Fibroblast of villous mesenchyme (primary cell): ENCODE measurements around the gene TMEM86A. TPM values are rescaled to one million over a fixed set of nuclear protein-coding genes. Genes with fewer than 3 reads are reported as not detected.

Source experiments
- DNase-seq: peaks from one replicate; pipeline ENCODE4 v3.0.0-alpha.2; 2010; ENCODE audit warnings: low read depth
- H3K4me3 ChIP-seq: 2 replicates; pipeline ENCODE4 v1.5.1; 2011; ENCODE audit warnings: low read depth, mild to moderate bottlenecking, low read length
- total RNA-seq: library from RNA; depleted of rRNA; stranded (reverse); fragments of >200 nt; gene quantifications from 2 replicates; pipeline ENCODE4 v1.2.3, GENCODE V29; 2012
- TF ChIP-seq, protein P1 (sequence below): IDR thresholded peaks from 2 replicates; pipeline ENCODE4 v1.5.1; 2012; ENCODE audit warnings: low read depth, mild to moderate bottlenecking, low read length; ENCODE audit not compliant: insufficient read depth

Gene TMEM86A
- total RNA-seq, 1 donor: 0.43 TPM

DNA sequence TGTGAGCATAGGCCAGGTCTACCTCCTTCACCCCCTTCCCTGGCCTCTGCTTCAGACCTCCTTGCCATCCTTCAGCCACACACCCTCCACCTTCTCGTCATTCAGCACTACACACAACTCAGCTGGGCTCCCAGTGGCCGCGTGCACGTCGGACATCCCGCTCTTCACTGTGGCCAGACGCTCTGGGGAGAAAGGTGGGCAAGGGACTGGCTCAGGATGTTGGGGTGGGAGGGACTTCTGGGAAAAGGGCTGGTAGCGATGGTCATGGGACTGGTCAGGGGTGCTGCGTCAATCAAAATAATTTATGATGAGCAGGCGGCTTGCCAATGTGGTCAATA is 15.8 kb downstream of the TMEM86A start:
- no peak overlapping the region for H3K4me3 ChIP-seq
- TF ChIP-seq, protein P1, sequence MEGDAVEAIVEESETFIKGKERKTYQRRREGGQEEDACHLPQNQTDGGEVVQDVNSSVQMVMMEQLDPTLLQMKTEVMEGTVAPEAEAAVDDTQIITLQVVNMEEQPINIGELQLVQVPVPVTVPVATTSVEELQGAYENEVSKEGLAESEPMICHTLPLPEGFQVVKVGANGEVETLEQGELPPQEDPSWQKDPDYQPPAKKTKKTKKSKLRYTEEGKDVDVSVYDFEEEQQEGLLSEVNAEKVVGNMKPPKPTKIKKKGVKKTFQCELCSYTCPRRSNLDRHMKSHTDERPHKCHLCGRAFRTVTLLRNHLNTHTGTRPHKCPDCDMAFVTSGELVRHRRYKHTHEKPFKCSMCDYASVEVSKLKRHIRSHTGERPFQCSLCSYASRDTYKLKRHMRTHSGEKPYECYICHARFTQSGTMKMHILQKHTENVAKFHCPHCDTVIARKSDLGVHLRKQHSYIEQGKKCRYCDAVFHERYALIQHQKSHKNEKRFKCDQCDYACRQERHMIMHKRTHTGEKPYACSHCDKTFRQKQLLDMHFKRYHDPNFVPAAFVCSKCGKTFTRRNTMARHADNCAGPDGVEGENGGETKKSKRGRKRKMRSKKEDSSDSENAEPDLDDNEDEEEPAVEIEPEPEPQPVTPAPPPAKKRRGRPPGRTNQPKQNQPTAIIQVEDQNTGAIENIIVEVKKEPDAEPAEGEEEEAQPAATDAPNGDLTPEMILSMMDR: no peak
- DNase-seq: no peak

DNA sequence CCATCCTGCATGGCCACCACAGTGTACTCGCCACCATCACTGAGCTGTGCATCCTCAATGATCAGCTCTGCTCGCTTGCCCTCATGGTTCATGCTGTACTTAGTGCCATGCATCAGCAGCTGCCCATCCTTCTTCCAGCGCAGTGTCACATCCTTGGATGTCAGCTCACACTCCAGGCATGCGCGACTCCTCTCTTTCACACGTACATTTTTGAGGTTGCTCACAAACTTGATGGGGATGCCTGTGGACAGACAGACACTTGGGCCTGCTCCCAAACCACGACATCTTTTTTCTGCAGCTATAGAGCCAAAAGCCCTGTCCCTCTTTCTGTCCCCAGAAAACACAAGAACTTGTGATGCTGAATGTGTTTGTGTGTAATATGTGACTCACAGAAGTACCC is 16.9 kb downstream of the TMEM86A start:
- no peak overlapping the region for H3K4me3 ChIP-seq
- TF ChIP-seq, protein P1: no peak
- no peak for DNase-seq

DNA sequence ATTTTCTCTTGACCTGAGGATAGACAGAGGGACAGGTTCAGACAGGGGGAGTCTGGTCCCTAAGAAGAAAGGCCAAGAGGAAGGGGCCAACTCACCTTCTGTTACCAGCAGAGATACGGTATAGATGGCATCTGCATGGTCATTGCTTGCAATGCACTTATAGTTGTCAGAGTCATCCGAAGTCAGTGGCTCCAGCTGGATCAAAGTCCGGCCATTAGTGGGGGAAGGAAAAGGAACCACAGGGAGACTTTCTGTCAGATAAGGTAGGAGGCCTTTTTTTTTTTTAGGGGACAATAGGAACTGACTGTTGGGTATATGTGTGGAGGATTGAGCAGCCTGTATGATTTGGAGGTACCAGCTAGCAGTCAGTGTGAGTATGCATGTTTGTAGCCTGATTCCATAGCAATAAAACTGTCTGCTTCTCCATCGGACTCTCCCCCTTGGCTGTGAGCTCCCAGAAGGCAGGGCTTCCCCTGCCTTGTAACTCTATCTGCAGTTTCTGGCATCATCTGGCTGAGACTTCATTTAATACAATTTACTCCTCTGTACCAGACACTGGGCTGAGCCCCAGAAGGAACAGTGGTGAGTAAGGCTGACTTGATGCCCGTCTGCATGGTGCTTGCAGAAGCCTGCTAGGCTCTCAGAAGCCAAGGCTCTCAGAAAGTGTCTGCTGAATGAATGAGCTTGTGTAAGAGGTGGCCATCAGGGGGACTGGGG is 21.7 kb downstream of the TMEM86A start:
- TF ChIP-seq, protein P1: no peak
- H3K4me3 ChIP-seq: no peak overlapping the region
- no peak for DNase-seq

DNA sequence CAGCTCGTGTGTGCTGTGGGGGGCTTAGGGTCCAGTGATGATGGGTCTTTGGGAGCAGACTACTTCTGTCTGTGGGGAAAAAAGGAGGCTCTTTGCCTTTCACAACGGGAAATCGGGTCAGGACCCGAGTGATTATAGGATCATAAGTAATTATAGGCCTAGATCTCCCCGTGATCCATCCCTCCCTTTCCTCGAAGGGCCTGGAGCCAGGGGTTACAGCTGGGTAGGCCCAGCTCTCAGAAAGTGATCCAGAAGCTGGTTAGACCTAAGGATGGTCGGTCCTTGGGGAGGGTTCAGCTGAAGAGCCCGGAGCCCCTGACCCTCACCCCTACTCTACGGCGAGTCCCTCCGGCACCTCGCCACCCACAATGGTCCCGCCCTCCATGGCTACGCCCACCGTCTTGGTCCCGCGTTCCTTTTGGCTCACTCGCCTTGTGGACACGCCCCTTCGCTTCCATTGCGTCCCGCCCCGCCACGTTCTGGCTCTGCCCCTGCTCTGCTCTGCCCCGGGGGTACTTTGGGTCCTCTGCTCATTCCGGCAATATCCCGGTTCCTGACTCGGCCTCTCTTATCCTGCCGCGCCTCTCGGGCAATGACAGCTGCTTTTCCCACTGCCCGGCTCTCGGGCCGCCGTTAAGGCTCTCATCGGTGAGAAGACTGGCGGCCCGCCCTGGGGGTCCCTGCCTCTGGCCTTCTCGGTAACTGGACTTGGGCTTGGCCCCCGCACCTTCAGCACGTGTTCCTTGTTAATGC is 22.4 kb downstream of the TMEM86A start:
- DNase-seq: peak; percentile 48
- H3K4me3 ChIP-seq: peak overlapping the region; percentile 65
- TF ChIP-seq, protein P1: no peak

DNA sequence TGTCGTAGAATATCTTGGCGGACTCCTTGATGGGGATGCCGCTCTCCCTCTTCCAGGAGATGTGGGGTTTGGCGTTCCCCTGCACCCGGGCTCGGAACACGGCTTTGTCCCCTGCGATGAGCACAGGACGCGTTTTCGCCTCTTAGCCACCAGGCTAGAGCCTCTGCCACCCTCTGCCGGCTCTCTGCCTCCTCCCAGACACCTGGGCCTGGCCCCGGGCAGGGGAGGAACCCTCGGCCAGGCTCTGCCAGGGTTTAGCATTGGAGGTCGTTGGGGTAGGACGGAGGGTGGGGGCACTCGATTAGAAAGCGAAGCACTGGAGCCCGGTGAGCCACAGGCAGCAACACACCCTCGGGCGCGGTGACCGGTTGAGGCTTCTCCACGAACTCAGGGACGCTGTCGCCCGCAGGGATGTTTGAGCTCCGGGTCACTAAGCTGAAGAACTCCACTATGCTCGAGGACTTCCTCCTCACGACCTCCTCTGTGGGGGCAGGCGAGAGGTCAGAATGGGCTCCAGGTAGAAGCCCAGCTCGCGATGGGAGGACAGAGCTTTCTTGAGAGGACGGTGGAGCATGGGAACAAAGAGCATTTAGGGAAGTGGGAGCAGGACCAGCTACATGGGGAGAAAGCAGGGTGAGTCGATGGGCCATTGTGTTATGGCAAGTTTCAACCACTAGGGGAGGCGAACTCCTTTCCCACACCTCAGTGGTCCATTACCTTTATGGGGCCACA is 23.1 kb downstream of the TMEM86A start:
- TF ChIP-seq, protein P1: peak; percentile 76
- peak overlapping the region; percentile 65 for H3K4me3 ChIP-seq
- DNase-seq: peak; percentile 30

DNA sequence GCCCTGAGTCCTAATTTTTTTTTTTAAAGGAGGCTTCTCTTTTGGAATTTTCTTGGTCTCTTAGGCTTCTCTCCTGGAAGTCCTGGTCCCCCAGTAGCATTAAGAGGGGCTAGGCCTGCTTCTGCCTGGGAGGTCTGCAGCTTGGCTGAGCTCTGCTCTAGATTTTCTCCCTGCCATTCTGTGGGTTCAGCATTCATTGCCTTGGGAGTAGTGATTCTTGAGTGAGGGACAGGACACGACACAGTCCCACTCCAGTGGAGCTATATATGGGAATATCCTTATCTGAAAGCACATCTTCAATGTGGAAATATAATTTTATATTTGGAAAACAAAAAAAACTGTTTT is 23.7 kb downstream of the TMEM86A start:
- DNase-seq: no peak
- TF ChIP-seq, protein P1: no peak
- no peak overlapping the region for H3K4me3 ChIP-seq
